NT2/D1 (cell line): ENCODE results near the gene SAT1.

Source experiments
- SUZ12 ChIP-seq: IDR thresholded peaks from 2 replicates; pipeline ENCODE4 v1.6.1; 2011; ENCODE audit not compliant: insufficient read length, insufficient read depth; ENCODE audit errors: extremely low read depth
- YY1 ChIP-seq: IDR thresholded peaks from 2 replicates; pipeline ENCODE4 v1.6.1; 2011; ENCODE audit not compliant: insufficient read length, insufficient read depth

GRCh38 chrX:23799469-23800065 lies 16.6 kb downstream of the SAT1 start:
- TF ChIP-seq YY1: no peak
- no peak for TF ChIP-seq SUZ12
